CD1c-positive myeloid dendritic cell (primary cell): ENCODE results near the gene DNA2.
"Not testable (repeated sequence)": the region's sequence is repeated elsewhere in the genome, so short reads cannot be mapped to it uniquely, and the experiment has no call there.

ENCODE experiments used
- DNase-seq: peaks from one replicate; pipeline ENCODE4 v3.0.0-alpha.2; 2016; ENCODE audit errors: extremely low spot score

Gene DNA2

GRCh38 chr10:68449698-68450097 is 22.1 kb downstream of the DNA2 start:
- DNase-seq, result not testable (repeated sequence)

- no peak for DNase-seq
Measured at GRCh38 chr10:68446179-68446578, 25.6 kb downstream of the DNA2 start.

GRCh38 chr10:68442971-68443370 is 28.8 kb downstream of the DNA2 start:
- DNase-seq, result no peak

GRCh38 chr10:68440898-68441297 is 30.9 kb downstream of the DNA2 start:
- no peak for DNase-seq

- no peak for DNase-seq
Measured at GRCh38 chr10:68435803-68436202, 36.0 kb downstream of the DNA2 start.

GRCh38 chr10:68434657-68435056 is 37.1 kb downstream of the DNA2 start:
- no peak for DNase-seq

- no peak for DNase-seq
Measured at GRCh38 chr10:68428396-68429104, 43.2 kb downstream of the DNA2 start.

GRCh38 chr10:68424454-68425014 is 47.2 kb downstream of the DNA2 start:
- no peak for DNase-seq

- DNase-seq, result no peak
Measured at GRCh38 chr10:68423522-68423921, 48.3 kb downstream of the DNA2 start.

- DNase-seq, result no peak
Measured at GRCh38 chr10:68419376-68419775, 52.4 kb downstream of the DNA2 start.

- no peak for DNase-seq
Measured at GRCh38 chr10:68408898-68409518, 62.8 kb downstream of the DNA2 start.

- peak; percentile 85 for DNase-seq
Measured at GRCh38 chr10:68406815-68407548, 64.8 kb downstream of the DNA2 start, which contains the start of gene RUFY2. RUFY2 (minus strand) TSS chr10:68407277; CDS start chr10:68407189, 88 bp downstream.

- DNase-seq, result peak; percentile 53
Measured at GRCh38 chr10:68406111-68406814, 65.5 kb downstream of the DNA2 start.

GRCh38 chr10:68403701-68404100 is 68.1 kb downstream of the DNA2 start:
- DNase-seq, result no peak

- no peak for DNase-seq
Measured at GRCh38 chr10:68402276-68402675, 69.5 kb downstream of the DNA2 start.

GRCh38 chr10:68397005-68397404 is 74.8 kb downstream of the DNA2 start:
- no peak for DNase-seq

GRCh38 chr10:68385740-68386139 is 86.0 kb downstream of the DNA2 start:
- no peak for DNase-seq

- no peak for DNase-seq
Measured at GRCh38 chr10:68371604-68372003, 100.2 kb downstream of the DNA2 start.

- no peak for DNase-seq
Measured at GRCh38 chr10:68367121-68367520, 104.7 kb downstream of the DNA2 start.

GRCh38 chr10:68366600-68366999 is 105.2 kb downstream of the DNA2 start:
- DNase-seq, result no peak

- DNase-seq, result no peak
Measured at GRCh38 chr10:68365611-68366010, 106.2 kb downstream of the DNA2 start.
